ENCODE data around the gene RIOX2.
"Not testable (repeated sequence)": the region's sequence is repeated elsewhere in the genome, so short reads cannot be mapped to it uniquely, and the experiment has no call there.

The RIOX2 gene

GRCh38 chr3:97931218-97931617, 41.0 kb downstream of the RIOX2 start:
- no peak overlapping the region for H3K4me3 ChIP-seq (ENCODE audit: low read length)
- no peak for DNase-seq (ENCODE audit: low read depth, low spot score)

- no peak for DNase-seq (ENCODE audit: low read depth, low spot score)
- no peak overlapping the region for H3K4me3 ChIP-seq (ENCODE audit: low read length)
These were observed 42.2 kb downstream of the RIOX2 start for GRCh38 chr3:97930018-97930417.

GRCh38 chr3:97928986-97929385, 43.2 kb downstream of the RIOX2 start:
- DNase-seq (ENCODE audit: low read depth, low spot score), result no peak
- H3K4me3 ChIP-seq (ENCODE audit: low read length), result no peak overlapping the region

GRCh38 chr3:97927704-97928103, 44.5 kb downstream of the RIOX2 start:
- no peak for DNase-seq (ENCODE audit: low read depth, low spot score)
- H3K4me3 ChIP-seq (ENCODE audit: low read length), result no peak overlapping the region

GRCh38 chr3:97917813-97918536, 54.3 kb downstream of the RIOX2 start:
- H3K4me3 ChIP-seq (ENCODE audit: low read length), result no peak overlapping the region
- DNase-seq (ENCODE audit: low read depth, low spot score), result no peak

GRCh38 chr3:97916576-97916975, 55.7 kb downstream of the RIOX2 start:
- no peak for DNase-seq (ENCODE audit: low read depth, low spot score)
- H3K4me3 ChIP-seq (ENCODE audit: low read length), result no peak overlapping the region

- no peak overlapping the region for H3K4me3 ChIP-seq (ENCODE audit: low read length)
- peak; percentile 9 for DNase-seq (ENCODE audit: low read depth, low spot score)
These were observed 57.8 kb downstream of the RIOX2 start for GRCh38 chr3:97914388-97914787.

- DNase-seq (ENCODE audit: low read depth, low spot score), result no peak
- H3K4me3 ChIP-seq (ENCODE audit: low read length), result no peak overlapping the region
These were observed 60.8 kb downstream of the RIOX2 start for GRCh38 chr3:97911459-97911858.

- peak overlapping the region; percentile 56; the same call in 1 of the 2 replicates for H3K4me3 ChIP-seq (ENCODE audit: low read length)
These were observed 61.3 kb downstream of the RIOX2 start for GRCh38 chr3:97910931-97911351.

GRCh38 chr3:97910236-97910831, 61.9 kb downstream of the RIOX2 start:
- H3K4me3 ChIP-seq (ENCODE audit: low read length), result peak overlapping the region; percentile 56
- DNase-seq (ENCODE audit: low read depth, low spot score), result peak; percentile 17

More at GRCh38 chr3:97910931-97911351, 61.3 kb downstream of the RIOX2 start:
- DNase-seq (ENCODE audit: low read depth, low spot score), result peak; percentile 86

GRCh38 chr3:97909830-97910229, 62.4 kb downstream of the RIOX2 start:
- not testable (repeated sequence) for DNase-seq (ENCODE audit: low read depth, low spot score)

GRCh38 chr3:97901313-97902248, 70.7 kb downstream of the RIOX2 start:
- no peak overlapping the region for H3K4me3 ChIP-seq (ENCODE audit: low read length)
- no peak for DNase-seq (ENCODE audit: low read depth, low spot score)

More at GRCh38 chr3:97909830-97910229, 62.4 kb downstream of the RIOX2 start:
- not testable (repeated sequence) for H3K4me3 ChIP-seq (ENCODE audit: low read length)

- no peak overlapping the region for H3K4me3 ChIP-seq (ENCODE audit: low read length)
- no peak for DNase-seq (ENCODE audit: low read depth, low spot score)
These were observed 72.9 kb downstream of the RIOX2 start for GRCh38 chr3:97899331-97899730.

GRCh38 chr3:97896547-97896946, 75.7 kb downstream of the RIOX2 start:
- DNase-seq (ENCODE audit: low read depth, low spot score), result no peak
- no peak overlapping the region for H3K4me3 ChIP-seq (ENCODE audit: low read length)

- no peak overlapping the region for H3K4me3 ChIP-seq (ENCODE audit: low read length)
- no peak for DNase-seq (ENCODE audit: low read depth, low spot score)
These were observed 76.1 kb downstream of the RIOX2 start for GRCh38 chr3:97896129-97896528.

- DNase-seq (ENCODE audit: low read depth, low spot score), result no peak
These were observed 77.0 kb downstream of the RIOX2 start for GRCh38 chr3:97895216-97895615.

GRCh38 chr3:97892852-97893251, 79.4 kb downstream of the RIOX2 start:
- no peak for DNase-seq (ENCODE audit: low read depth, low spot score)
- H3K4me3 ChIP-seq (ENCODE audit: low read length), result no peak overlapping the region

More at GRCh38 chr3:97895216-97895615, 77.0 kb downstream of the RIOX2 start:
- no peak overlapping the region for H3K4me3 ChIP-seq (ENCODE audit: low read length)

Data from Jurkat, Clone E6-1 (cell line).